SU-DHL-6 (cell line): Measurements from ENCODE around the gene MICALL1.

Experiments
- EZH2phosphoT487 ChIP-seq: fragments of 200-600 bp; sonication (generic), shearing (Covaris generic); conservative IDR thresholded peaks from 2 replicates; pipeline ENCODE4 v1.6.1; 2018; ENCODE audit warnings: mild to moderate bottlenecking, antibody characterized with exemption, low read length, moderate library complexity, mixed read lengths
- TF ChIP-seq, protein P1 (sequence below): fragments of 200-600 bp; sonication (generic); IDR thresholded peaks from one replicate; pipeline ENCODE4 v1.5.1; 2017; ENCODE audit warnings: antibody characterized with exemption, mild to moderate bottlenecking, low read length, moderate library complexity; ENCODE audit not compliant: insufficient read depth, poor library complexity, severe bottlenecking

DNA sequence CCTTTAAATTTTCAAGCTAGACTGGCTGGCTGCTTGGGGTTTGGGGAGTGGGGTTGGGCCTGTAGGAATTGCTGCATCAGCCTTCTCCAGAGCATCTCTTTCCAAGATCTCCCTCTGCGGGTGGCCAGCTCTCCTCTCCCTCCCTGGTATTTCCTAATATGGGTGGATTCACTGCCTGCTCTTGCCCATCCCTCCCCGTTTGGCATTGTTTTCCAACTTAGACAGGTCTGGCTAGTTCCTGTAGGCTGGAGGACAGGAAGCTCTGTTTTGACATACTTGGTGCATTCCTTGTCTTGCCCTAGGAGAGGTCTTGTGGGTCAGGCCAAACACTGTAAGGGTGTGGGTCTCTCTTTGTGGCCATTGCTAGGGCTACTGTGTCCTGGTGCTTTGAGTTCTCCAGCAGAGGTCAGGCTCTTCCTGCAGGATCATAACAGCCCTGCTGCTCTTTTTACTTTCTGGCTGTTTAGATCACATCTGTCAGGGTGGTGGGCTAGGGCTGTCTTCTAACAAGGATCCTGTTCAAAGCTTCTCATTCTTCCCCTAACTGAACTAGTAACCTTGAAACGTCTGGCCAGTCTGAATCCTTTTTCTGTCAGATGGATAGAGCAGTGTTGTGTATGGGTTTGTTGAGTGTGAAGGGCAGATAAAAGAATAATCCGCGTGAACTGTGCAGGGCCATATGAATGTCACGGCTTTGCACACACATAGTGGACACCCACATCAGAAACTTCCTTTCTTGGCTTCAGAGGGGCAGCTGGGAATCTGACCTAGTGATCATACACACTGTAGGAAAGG is 18.3 kb upstream of the MICALL1 start:
- TF ChIP-seq, protein P1, sequence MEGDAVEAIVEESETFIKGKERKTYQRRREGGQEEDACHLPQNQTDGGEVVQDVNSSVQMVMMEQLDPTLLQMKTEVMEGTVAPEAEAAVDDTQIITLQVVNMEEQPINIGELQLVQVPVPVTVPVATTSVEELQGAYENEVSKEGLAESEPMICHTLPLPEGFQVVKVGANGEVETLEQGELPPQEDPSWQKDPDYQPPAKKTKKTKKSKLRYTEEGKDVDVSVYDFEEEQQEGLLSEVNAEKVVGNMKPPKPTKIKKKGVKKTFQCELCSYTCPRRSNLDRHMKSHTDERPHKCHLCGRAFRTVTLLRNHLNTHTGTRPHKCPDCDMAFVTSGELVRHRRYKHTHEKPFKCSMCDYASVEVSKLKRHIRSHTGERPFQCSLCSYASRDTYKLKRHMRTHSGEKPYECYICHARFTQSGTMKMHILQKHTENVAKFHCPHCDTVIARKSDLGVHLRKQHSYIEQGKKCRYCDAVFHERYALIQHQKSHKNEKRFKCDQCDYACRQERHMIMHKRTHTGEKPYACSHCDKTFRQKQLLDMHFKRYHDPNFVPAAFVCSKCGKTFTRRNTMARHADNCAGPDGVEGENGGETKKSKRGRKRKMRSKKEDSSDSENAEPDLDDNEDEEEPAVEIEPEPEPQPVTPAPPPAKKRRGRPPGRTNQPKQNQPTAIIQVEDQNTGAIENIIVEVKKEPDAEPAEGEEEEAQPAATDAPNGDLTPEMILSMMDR, result no peak
- no peak for TF ChIP-seq EZH2phosphoT487
